ENCODE results near the gene RABGAP1L. TPM values are rescaled to one million over a fixed set of nuclear protein-coding genes. Genes with fewer than 3 reads are reported as not detected.

The RABGAP1L gene
- total and polyA plus RNA-seq, 10 donors, result 30.3 to 125 (median 77.7) TPM

DNA sequence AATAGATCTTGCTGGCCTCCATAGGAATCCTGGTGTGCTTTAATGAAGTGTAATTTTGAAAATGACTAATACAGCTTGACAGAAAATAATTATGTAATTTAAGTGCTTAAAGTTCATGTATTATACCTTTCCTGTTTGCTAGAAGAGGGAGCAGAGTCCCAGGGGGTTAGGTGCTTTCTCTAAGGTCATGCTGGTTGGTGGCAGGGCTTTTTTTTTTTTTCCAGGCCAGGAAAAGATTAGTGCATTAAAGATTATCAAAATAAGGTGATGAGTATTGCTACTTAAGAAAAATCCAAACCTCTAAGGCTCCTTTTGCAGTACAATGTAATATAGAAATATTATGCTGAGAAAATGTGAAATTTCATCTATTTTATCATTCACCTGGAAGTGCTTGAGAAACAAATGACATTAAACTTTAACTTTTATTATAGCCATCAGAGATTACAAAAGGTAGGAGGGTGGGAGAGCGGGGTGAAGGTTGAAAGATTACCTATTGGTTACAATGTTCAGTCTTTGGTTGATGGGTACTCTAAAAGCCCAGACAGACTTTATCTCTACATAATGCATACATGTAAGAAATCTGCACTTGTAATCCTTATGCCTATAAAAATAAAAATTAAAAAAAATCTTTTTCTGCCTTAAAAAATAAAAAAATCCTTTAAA is 110.8 kb downstream of the RABGAP1L start:
- intact Hi-C loops (cut with DNase I; ENCODE audit: low total_unique reads), result no loop called here
- H3K27ac ChIP-seq, result no peak overlapping the region
- H3K27me3 ChIP-seq (replicated peaks in 1 of 7), result no peaks in the 10 kb centered on the region

DNA sequence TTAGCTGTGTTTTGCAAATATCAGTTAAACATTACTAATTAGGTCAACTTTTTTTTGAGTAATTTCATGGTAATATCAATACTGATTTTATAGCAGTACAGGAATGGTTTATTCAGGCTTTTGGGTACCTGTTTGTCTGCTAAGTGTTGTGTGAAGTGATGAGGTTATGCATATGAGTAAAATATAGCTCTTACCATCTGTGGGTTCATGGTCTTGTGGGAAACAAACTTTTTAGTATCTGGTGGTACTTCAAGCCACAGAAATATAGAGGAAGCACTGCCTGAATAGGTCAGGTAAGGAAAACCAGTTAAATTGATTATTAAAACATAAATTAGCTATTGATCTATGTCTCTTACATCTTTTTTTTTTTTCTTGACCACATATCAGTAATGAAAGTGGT is 113.9 kb downstream of the RABGAP1L start:
- DNase-seq, result no peak
- no peak overlapping the region for H3K4me3 ChIP-seq
- intact Hi-C loops (cut with DNase I; ENCODE audit: low total_unique reads), result no loop called here

More for the DNA sequence above, 110.8 kb downstream of the RABGAP1L start:
- 95 to 98% (median 98%) methylated on average over 1 of the region's 1 CpG for WGBS, 5 donors
- Histone ChIP-seq H3K4me3 (no peak overlapping the region), H3K4me1 (peaks cover 0 to 4% (median 0%) of the 10 kb centered on the region in 6 donors), H3K9me3 (no peaks in the 10 kb centered on the region), H3K36me3 (peaks cover 0 to 11% (median 0%) of the 10 kb centered on the region in 6 donors)
- no peak for DNase-seq
- TF ChIP-seq POLR2AphosphoS5 (IDR thresholded peaks at IDR 0.05), result no peak
- TF ChIP-seq POLR2A (IDR thresholded peaks at IDR 0.05), result no peak

DNA sequence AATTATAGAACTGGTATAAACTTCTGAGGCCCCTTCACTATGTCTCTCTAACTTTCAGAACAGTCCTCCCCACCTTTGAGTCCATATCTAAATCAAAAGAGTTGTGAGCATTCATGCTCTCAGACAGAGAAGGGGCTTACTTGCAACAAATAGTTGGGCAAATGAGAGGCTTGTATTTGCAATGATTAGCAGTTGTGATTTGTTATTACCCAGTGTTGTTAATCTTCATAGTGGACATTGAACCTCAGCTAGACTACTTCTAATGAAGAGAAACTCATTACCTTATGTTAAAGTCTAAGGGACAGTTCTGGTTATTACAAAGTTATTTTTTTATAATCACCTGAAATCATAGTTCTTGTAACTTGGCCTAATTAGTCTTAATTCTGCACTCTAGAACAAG is 114.5 kb downstream of the RABGAP1L start:
- no peak for DNase-seq
- H3K27ac ChIP-seq, result no peak overlapping the region
- H3K4me1 ChIP-seq, result no peaks in the 10 kb centered on the region
- H3K36me3 ChIP-seq, result peaks cover 0 to 35% (median 3%) of the 10 kb centered on the region in 6 donors
- TF ChIP-seq POLR2AphosphoS5 (IDR thresholded peaks at IDR 0.05) (no peak), POLR2A (IDR thresholded peaks at IDR 0.05) (no peak)
- TF ChIP-seq, protein P1, sequence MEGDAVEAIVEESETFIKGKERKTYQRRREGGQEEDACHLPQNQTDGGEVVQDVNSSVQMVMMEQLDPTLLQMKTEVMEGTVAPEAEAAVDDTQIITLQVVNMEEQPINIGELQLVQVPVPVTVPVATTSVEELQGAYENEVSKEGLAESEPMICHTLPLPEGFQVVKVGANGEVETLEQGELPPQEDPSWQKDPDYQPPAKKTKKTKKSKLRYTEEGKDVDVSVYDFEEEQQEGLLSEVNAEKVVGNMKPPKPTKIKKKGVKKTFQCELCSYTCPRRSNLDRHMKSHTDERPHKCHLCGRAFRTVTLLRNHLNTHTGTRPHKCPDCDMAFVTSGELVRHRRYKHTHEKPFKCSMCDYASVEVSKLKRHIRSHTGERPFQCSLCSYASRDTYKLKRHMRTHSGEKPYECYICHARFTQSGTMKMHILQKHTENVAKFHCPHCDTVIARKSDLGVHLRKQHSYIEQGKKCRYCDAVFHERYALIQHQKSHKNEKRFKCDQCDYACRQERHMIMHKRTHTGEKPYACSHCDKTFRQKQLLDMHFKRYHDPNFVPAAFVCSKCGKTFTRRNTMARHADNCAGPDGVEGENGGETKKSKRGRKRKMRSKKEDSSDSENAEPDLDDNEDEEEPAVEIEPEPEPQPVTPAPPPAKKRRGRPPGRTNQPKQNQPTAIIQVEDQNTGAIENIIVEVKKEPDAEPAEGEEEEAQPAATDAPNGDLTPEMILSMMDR (IDR thresholded peaks at IDR 0.05 in 8 of 11, conservative IDR thresholded peaks at IDR 0.05 in 3 of 11), result no peak
- intact Hi-C loops (cut with DNase I; ENCODE audit: low total_unique reads), result no loop called here
- H3K9me3 ChIP-seq, result no peaks in the 10 kb centered on the region
- H3K4me3 ChIP-seq, result no peak overlapping the region
- H3K27me3 ChIP-seq (replicated peaks in 1 of 7), result no peaks in the 10 kb centered on the region

More for the DNA sequence above, 113.9 kb downstream of the RABGAP1L start:
- H3K4me1 ChIP-seq, result no peaks in the 10 kb centered on the region
- no peaks in the 10 kb centered on the region for H3K27me3 ChIP-seq (replicated peaks in 1 of 7)
- no peak overlapping the region for H3K27ac ChIP-seq
- no peaks in the 10 kb centered on the region for H3K9me3 ChIP-seq
- H3K36me3 ChIP-seq, result peaks cover 0 to 30% (median 3%) of the 10 kb centered on the region in 6 donors
- TF ChIP-seq, protein P1 (IDR thresholded peaks at IDR 0.05 in 8 of 11, conservative IDR thresholded peaks at IDR 0.05 in 3 of 11), result no peak
- no peak for TF ChIP-seq POLR2AphosphoS5 (IDR thresholded peaks at IDR 0.05)
- TF ChIP-seq POLR2A (IDR thresholded peaks at IDR 0.05), result no peak

DNA sequence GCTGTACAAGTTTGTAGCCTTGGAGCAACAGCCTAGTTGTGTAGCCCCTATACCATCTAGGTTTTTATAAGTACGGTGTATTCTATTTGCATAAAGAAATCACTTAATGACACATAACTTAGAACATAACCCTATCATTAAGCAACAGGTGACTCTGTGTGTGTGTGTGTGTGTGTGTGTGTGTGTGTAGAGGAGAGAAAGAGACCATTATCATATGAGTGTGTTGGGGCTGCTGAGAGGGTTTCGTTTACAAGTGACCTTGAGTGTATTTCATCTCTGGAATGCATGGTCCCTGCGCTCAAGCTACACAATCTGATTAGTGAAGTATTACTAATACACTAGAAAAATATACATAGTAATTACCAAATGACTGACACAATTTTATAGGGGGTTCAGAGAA is 115.1 kb downstream of the RABGAP1L start:
- H3K9me3 ChIP-seq, result no peaks in the 10 kb centered on the region
- H3K27me3 ChIP-seq (replicated peaks in 1 of 7), result no peaks in the 10 kb centered on the region
- WGBS, 5 donors, result 85 to 94% (median 89%) methylated on average over 3 of the region's 3 CpGs
- no peaks in the 10 kb centered on the region for H3K4me1 ChIP-seq
- TF ChIP-seq, protein P1 (IDR thresholded peaks at IDR 0.05 in 8 of 11, conservative IDR thresholded peaks at IDR 0.05 in 3 of 11), result no peak
- TF ChIP-seq POLR2AphosphoS5 (IDR thresholded peaks at IDR 0.05), result no peak
- TF ChIP-seq POLR2A (IDR thresholded peaks at IDR 0.05), result no peak
- DNase-seq, result no peak
- no peak overlapping the region for H3K4me3 ChIP-seq
- no peak overlapping the region for H3K27ac ChIP-seq
- intact Hi-C loops (cut with DNase I; ENCODE audit: low total_unique reads), result no loop called here
- H3K36me3 ChIP-seq, result peaks cover 0 to 36% (median 3%) of the 10 kb centered on the region in 6 donors

Measured in spleen (tissue), 11 donors.